OCI-LY1 (cell line): ENCODE data around the gene GPALPP1.

Experiments used
- H2AFZ ChIP-seq: fragments of 200-600 bp; sonication (generic), shearing (Covaris generic); 2 replicates; pipeline ENCODE4 v1.6.0; 2014; ENCODE audit warnings: antibody characterized with exemption, mild to moderate bottlenecking, low read length
- H3F3A ChIP-seq: fragments of 200-600 bp; sonication (generic), shearing (Covaris generic); 2 replicates; pipeline ENCODE4 v1.6.0; 2014; ENCODE audit warnings: mild to moderate bottlenecking, antibody characterized with exemption, low read length, moderate library complexity; ENCODE audit not compliant: insufficient read depth
- H3K27ac ChIP-seq: fragments of 200-600 bp; sonication (generic); 2 replicates; pipeline ENCODE4 v1.5.1; 2014; ENCODE audit warnings: low read length, mixed run types, mild to moderate bottlenecking, low read depth; ENCODE audit not compliant: poor library complexity, severe bottlenecking
- H3K27me3 ChIP-seq: fragments of 200-600 bp; sonication (generic); 2 replicates; pipeline ENCODE4 v1.6.0; 2014; ENCODE audit warnings: antibody characterized with exemption, mild to moderate bottlenecking, low read length, moderate library complexity; ENCODE audit not compliant: insufficient read depth
- H3K36me3 ChIP-seq: fragments of 200-600 bp; sonication (generic); 2 replicates; pipeline ENCODE4 v1.6.1; 2014; ENCODE audit warnings: mild to moderate bottlenecking, antibody characterized with exemption, low read length, moderate library complexity, mixed read lengths; ENCODE audit not compliant: insufficient read depth
- H3K4me1 ChIP-seq: fragments of 200-600 bp; sonication (generic); 2 replicates; pipeline ENCODE4 v1.5.1; 2014; ENCODE audit warnings: mild to moderate bottlenecking, low read length, moderate library complexity; ENCODE audit not compliant: insufficient read depth, severe bottlenecking
- H3K4me2 ChIP-seq: fragments of 200-600 bp; sonication (generic), shearing (Covaris generic); 2 replicates; pipeline ENCODE4 v1.6.1; 2014; ENCODE audit warnings: low read length
- H3K4me3 ChIP-seq: fragments of 200-600 bp; sonication (generic); 2 replicates; pipeline ENCODE4 v1.5.1; 2014; ENCODE audit warnings: low read length, low read depth, mild to moderate bottlenecking, mixed read lengths; ENCODE audit not compliant: poor library complexity, severe bottlenecking
- H3K79me2 ChIP-seq: fragments of 200-600 bp; shearing (Covaris generic); 2 replicates; pipeline ENCODE4 v1.6.1; 2016; ENCODE audit warnings: mixed run types, low read length, mixed read lengths; ENCODE audit not compliant: insufficient read depth
- H3K9ac ChIP-seq: fragments of 200-600 bp; sonication (generic), shearing (Covaris generic); 2 replicates; pipeline ENCODE4 v1.6.1; 2014; ENCODE audit warnings: mild to moderate bottlenecking, low read length, mixed read lengths
- H3K9me2 ChIP-seq: fragments of 200-600 bp; sonication (generic), shearing (Covaris generic); 2 replicates; pipeline ENCODE4 v1.6.1; 2014; ENCODE audit warnings: low read depth, mild to moderate bottlenecking, low read length, mixed read lengths
- H3K9me3 ChIP-seq: fragments of 200-600 bp; shearing (Covaris generic); 2 replicates; pipeline ENCODE4 v1.6.1; 2014; ENCODE audit warnings: low read length, mixed read lengths
- H4K20me1 ChIP-seq: fragments of 200-600 bp; sonication (generic), shearing (Covaris generic); 2 replicates; pipeline ENCODE4 v1.6.0; 2016; ENCODE audit warnings: mild to moderate bottlenecking, low read length; ENCODE audit not compliant: insufficient read depth
- CTCF ChIP-seq: fragments of 200-600 bp; sonication (generic), shearing (Covaris generic); IDR thresholded peaks from 2 replicates; pipeline ENCODE4 v1.5.1; 2017; ENCODE audit warnings: mild to moderate bottlenecking, antibody characterized with exemption, low read length, moderate library complexity, mixed read lengths
- EZH2 ChIP-seq: fragments of 200-600 bp; sonication (generic), shearing (Covaris generic); IDR thresholded peaks from 2 replicates; pipeline ENCODE4 v1.8.0; 2017; ENCODE audit warnings: borderline replicate concordance, mixed run types, mild to moderate bottlenecking, antibody characterized with exemption, low read length, moderate library complexity, mixed read lengths

The GPALPP1 gene

DNA sequence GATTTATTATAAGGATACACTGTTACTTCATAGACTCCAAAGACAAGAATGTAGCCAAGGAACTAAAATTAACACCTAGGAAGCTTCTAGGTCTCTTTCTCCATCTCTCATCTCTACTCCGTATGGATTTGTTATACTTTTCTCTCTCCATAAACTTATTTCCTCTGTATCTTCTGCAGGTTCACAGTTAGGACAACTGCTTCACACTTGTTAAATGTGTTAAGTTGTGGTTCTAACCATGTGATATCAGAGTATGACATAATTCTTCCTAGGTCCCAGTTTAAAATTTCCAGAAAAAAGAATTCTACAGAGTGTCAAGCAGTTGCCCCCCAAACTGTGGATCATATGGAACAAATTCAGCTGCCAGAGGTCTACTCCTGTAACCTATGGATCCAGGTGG lies 88.7 kb downstream of the GPALPP1 start:
- no peak overlapping the region for H3K9ac ChIP-seq
- H3K9me2 ChIP-seq = no peaks in the 10 kb centered on the region
- TF ChIP-seq EZH2 = no peak
- no peak for TF ChIP-seq CTCF

More for the DNA sequence above, 88.7 kb downstream of the GPALPP1 start:
- H3K27me3 ChIP-seq = no peaks in the 10 kb centered on the region
- H3K36me3 ChIP-seq = no peaks in the 10 kb centered on the region
- H3F3A ChIP-seq = no peaks in the 10 kb centered on the region
- no peak overlapping the region for H2AFZ ChIP-seq
- no peaks in the 10 kb centered on the region for H3K9me3 ChIP-seq
- no peaks in the 10 kb centered on the region for H4K20me1 ChIP-seq
- H3K4me3 ChIP-seq = no peak overlapping the region
- no peaks in the 10 kb centered on the region for H3K79me2 ChIP-seq
- no peaks in the 10 kb centered on the region for H3K4me1 ChIP-seq
- H3K27ac ChIP-seq = no peak overlapping the region
- H3K4me2 ChIP-seq = no peak overlapping the region
